GM19099 (cell line): Measurements from ENCODE around the gene KIT.

ENCODE experiments used
- POLR2A ChIP-seq: IDR thresholded peaks from 3 replicates; pipeline ENCODE4 v1.6.1; 2011; ENCODE audit warnings: low read depth; ENCODE audit not compliant: insufficient read length; ENCODE audit errors: extremely low read depth

KIT gene

DNA sequence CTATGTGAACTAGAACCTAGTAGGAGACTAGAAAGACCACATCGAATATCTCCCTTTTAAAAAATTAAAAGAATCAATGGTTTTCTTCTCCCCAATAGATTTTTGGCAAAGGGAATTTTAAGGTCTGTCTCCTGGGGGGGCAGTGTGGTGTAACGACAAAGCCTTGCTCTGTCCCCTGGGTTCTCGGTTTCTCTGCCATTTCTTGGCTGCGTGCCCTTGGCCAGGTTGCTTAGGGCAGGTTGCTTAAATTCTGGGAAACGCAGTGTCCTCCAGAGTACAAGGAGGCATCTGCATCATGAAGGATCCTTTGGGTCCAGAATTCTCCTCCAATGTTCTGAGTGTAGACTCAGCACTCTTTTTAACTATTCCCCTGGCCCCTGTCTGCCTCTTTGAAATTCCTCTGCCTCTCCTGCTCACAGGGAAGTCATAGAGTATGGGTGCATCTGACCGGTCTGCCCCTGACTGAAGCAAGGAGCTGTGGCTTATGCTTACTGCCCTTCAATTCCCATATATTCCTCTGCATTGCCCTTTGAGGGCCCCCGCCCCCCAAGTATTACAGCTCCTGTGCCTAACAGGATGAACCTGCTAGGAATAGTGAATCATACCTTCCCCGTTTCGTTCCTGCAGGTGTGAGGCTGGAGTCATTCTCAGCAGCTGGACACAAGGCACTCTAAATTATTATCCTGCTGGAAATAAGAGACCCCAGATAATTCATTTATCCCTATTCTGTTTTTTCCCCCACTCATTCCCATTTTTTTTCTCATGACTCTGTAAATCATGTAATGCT is 2.2 kb downstream of the KIT start:
- TF ChIP-seq POLR2A, result no peak

DNA sequence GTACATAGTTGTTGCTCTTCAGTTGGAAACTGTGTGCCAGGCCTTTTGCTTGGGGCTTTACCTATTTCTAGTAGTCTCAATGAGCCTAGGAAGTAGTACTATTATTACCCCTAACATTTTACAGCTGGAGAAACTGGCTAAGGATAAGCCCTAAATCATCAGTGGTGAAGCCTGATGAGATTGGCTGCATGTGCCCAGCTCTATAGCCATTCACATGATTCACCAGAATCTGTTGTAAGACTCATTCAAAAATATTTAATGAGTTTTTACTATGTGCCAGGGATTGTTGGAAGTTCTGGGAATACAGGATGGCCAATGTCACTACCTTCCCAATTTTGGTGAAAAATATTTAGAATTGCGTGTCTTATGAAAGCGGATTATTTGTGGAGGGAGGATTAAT is 2.8 kb downstream of the KIT start:
- TF ChIP-seq POLR2A, result no peak

DNA sequence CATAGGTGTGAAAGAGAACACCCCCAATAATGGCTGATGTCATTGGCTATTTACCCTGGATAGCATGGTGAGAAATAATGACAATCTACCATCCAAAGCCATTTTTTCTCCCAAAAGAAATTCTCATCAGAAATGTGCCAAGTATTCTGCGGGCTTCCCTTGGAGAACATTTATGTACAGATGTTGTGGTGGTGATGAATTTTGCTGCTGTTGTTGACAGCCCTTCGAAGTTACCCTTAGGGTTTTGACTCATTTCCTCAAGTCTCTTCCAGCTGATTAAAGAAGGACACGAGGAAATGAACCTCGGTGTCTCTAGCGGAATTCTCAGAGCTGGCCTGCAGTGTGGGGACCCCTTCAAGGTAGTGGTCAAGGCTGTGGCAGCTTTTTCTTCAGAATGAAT is 3.4 kb downstream of the KIT start:
- no peak for TF ChIP-seq POLR2A

DNA sequence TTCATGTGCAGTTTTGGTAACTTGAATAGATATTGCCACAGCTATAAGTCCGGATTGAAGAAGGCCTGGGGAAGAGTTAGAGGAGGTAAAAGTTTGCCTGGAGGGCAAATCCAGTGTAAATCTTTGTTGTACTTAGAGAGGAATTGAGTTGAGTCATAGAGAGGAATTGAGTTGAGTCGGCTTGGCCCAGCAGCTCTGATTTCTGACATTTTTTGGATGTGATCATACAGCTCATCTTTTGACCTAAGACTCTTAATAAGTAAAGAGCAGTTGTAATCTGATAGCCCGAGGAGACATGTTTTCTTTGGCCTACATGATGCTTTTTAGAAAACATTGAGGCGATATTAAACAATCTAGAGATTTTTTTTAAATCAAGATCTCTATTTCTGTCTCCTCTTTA is 3.9 kb downstream of the KIT start:
- TF ChIP-seq POLR2A, result no peak

GRCh38 chr4:54662123-54662522 is 4.4 kb downstream of the KIT start:
- no peak for TF ChIP-seq POLR2A

DNA sequence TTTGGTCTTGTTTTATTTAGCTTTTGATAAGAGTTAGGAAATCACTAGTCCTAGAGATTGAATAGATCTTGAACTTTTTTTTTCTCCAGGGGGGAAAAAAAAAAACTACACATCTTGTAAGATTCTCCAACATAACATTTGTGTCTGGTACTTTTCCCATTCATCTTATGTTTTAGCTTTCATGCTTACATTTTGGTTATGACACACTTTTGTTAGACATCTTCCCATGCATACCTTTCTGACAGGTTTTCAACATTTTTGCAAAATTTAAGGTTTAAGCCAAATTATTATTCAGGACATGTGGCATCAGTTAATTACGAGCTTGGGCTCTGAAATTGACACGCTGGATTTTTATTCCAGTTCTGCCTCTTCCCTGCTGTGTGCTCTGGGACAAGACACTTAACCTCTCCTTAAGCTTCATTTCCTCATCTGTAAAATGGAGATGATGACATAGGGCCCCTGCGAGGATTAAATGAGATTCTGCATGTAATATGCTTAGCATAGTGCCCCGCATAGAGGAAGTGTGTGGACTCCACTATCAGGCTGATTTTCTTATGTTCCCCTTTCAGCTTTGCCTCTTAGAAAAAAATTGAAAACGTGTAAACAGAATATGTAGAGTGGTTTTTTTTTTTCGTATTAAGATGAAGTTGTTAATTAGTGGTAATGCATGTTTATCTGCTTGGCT is 5.3 kb downstream of the KIT start:
- no peak for TF ChIP-seq POLR2A

GRCh38 chr4:54664400-54664799 is 6.6 kb downstream of the KIT start:
- no peak for TF ChIP-seq POLR2A

GRCh38 chr4:54668014-54668611 is 10.4 kb downstream of the KIT start:
- TF ChIP-seq POLR2A, result no peak

DNA sequence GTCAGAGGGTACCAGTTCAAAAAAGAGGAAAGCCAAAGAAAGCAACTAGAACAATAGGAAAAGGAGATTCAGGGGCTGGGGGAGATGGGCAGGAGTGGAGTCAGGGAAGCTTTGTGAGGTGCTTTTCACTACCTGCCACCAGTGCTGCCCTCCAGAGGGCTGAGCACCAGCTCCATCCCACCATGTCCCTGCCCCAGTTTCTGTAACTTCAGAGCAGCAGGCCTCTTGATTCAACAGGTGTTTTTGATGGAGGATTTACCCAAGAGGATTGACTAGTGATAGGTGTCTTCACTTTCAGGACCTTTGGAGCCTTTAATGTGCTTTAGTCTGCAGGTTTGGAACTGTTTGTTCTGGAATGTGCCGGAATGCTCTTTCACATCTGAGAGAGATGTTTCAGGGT is 12.1 kb downstream of the KIT start:
- TF ChIP-seq POLR2A, result no peak

- TF ChIP-seq POLR2A, result no peak
Observed at GRCh38 chr4:54675721-54676461, 18.1 kb downstream of the KIT start.

GRCh38 chr4:54676658-54677057 is 18.9 kb downstream of the KIT start:
- no peak for TF ChIP-seq POLR2A

DNA sequence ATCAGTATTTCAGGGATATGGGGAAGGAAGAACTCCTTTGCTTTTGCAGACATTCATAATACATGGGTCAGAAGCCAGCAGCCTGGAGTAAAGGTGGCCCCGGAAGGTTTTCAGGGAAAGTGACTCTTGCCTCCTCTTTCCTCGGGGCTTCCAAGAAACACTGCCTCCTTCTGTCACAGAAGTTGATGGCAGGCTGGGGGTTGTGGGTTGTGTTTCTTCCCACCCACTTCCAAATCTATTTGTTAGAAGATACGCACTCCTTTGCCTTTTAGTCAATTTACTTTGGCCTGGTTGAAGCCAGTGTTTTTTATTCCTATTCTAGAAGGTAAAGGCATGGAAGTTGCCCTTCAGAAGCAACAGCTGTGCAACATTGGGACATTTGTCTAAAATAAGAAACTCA is 19.7 kb downstream of the KIT start:
- no peak for TF ChIP-seq POLR2A

DNA sequence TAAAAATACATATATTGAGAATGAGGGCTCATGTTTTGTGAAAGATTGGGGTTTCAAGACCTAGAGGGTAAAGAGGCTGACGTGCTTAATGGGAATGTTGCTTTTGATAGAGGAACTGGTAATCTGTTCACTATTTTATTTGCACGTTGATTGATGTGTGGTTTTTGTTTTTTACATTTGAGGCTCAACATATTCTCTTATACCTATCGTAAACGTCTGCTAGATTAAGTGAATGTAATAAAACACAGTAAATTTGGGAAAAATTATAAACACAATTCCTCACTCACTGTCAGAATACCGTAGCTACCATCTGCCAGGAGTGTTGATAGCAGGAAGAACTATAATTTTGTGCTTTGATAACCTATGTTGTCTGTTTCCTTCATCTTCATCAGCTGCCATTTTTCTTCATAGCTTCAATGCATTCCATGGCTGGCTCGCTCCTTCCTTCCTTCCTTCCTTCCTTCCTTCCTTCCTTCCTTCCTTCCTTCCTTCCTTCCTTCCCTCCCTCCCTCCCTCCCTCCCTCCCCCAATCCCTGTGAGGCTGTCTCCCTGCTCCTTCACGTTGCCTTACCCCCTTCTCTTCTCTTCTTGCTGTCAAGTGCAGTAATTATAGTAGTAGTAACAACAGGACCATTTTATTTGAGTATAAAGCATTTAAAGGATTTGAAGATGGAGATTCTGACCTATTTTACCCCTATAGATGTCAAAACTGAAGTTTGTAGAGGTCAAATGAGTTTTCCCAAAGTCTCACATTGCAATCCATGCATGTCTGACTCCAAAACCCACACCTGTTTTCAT is 20.3 kb downstream of the KIT start:
- TF ChIP-seq POLR2A, result no peak

- no peak for TF ChIP-seq POLR2A
Observed at GRCh38 chr4:54678826-54679225, 21.1 kb downstream of the KIT start.

GRCh38 chr4:54679813-54680212 is 22.1 kb downstream of the KIT start:
- no peak for TF ChIP-seq POLR2A
